Neuronal stem cell (in vitro differentiated cells): ENCODE measurements around the gene TPRN.

Experiments used
- DNase-seq: peaks from one replicate; pipeline ENCODE4 v3.0.0-alpha.2; 2013; ENCODE audit warnings: low spot score
- H2AFZ ChIP-seq: one replicate; pipeline ENCODE4 v1.6.1; 2013; ENCODE audit warnings: mild to moderate bottlenecking, low read length, inconsistent platforms
- H2AK5ac ChIP-seq: 2 replicates; pipeline ENCODE4 v1.6.1; 2013; ENCODE audit warnings: low read depth, mild to moderate bottlenecking, inconsistent platforms, low read length, moderate library complexity, mixed read lengths
- H2BK120ac ChIP-seq: 2 replicates; pipeline ENCODE4 v1.6.1; 2013; ENCODE audit warnings: low read depth, mild to moderate bottlenecking, inconsistent platforms, low read length, moderate library complexity, mixed read lengths
- H2BK12ac ChIP-seq: one replicate; pipeline ENCODE4 v1.6.1; 2013; ENCODE audit warnings: low read length, inconsistent platforms
- H2BK15ac ChIP-seq: 2 replicates; pipeline ENCODE4 v1.6.1; 2013; ENCODE audit warnings: mild to moderate bottlenecking, low read length, inconsistent platforms, mixed read lengths
- H2BK5ac ChIP-seq: one replicate; pipeline ENCODE4 v1.6.1; 2013; ENCODE audit warnings: inconsistent platforms, mild to moderate bottlenecking, low read length, moderate library complexity
- H3K14ac ChIP-seq: one replicate; pipeline ENCODE4 v1.6.1; 2013; ENCODE audit warnings: low read length, inconsistent platforms
- H3K18ac ChIP-seq: 2 replicates; pipeline ENCODE4 v1.6.1; 2013; ENCODE audit warnings: low read length, inconsistent platforms
- H3K23ac ChIP-seq: 2 replicates; pipeline ENCODE4 v1.6.1; 2013; ENCODE audit warnings: low read depth, mild to moderate bottlenecking, mixed read lengths, low read length, inconsistent platforms; ENCODE audit not compliant: poor library complexity
- H3K27ac ChIP-seq: replicated peaks from 3 replicates; pipeline ENCODE4 v1.5.1; 2013; ENCODE audit warnings: low read length, inconsistent platforms
- H3K27me3 ChIP-seq, 3 experiments: 2 replicates each; pipeline ENCODE4 v1.6.1; 2013; ENCODE audit warnings: low read length in 3 of 3, mild to moderate bottlenecking in 2 of 3, inconsistent platforms in 1 of 3, low read depth in 1 of 3, mixed read lengths in 1 of 3, moderate library complexity in 1 of 3; ENCODE audit not compliant: control insufficient read depth in 3 of 3, insufficient read depth in 3 of 3
- H3K36me3 ChIP-seq, 2 donors: replicated peaks in 1 of 2; 2 replicates each; pipeline ENCODE4 v1.6.1; 2013; ENCODE audit warnings: low read length in 2 of 2; ENCODE audit not compliant: control insufficient read depth in 2 of 2, insufficient read depth in 2 of 2
- H3K4ac ChIP-seq: 2 replicates; pipeline ENCODE4 v1.6.1; 2013; ENCODE audit warnings: inconsistent platforms, mild to moderate bottlenecking, low read length, moderate library complexity
- H3K4me1 ChIP-seq, 2 donors: 1 replicate in 1 of 2; 2 replicates in 1 of 2; pipeline ENCODE4 v1.6.1; 2013; ENCODE audit warnings: low read length in 2 of 2, low read depth in 1 of 2; ENCODE audit not compliant: control insufficient read depth in 2 of 2, insufficient read depth in 1 of 2
- H3K4me2 ChIP-seq: one replicate; pipeline ENCODE4 v1.6.1; 2013; ENCODE audit warnings: mild to moderate bottlenecking, low read length, inconsistent platforms; ENCODE audit not compliant: insufficient read depth, poor library complexity, severe bottlenecking
- H3K4me3 ChIP-seq, 2 donors: 2 replicates each; pipeline ENCODE4 v1.5.1; 2013; ENCODE audit warnings: low read length in 2 of 2, mild to moderate bottlenecking in 2 of 2, inconsistent platforms in 1 of 2, moderate library complexity in 1 of 2
- H3K79me1 ChIP-seq: one replicate; pipeline ENCODE4 v1.6.1; 2013; ENCODE audit warnings: low read depth, mild to moderate bottlenecking, inconsistent platforms, low read length, moderate library complexity
- H3K9ac ChIP-seq: one replicate; pipeline ENCODE4 v1.6.1; 2013; ENCODE audit warnings: mild to moderate bottlenecking, low read depth, low read length, inconsistent platforms; ENCODE audit not compliant: poor library complexity
- H3K9me3 ChIP-seq, 2 donors: replicated peaks in 1 of 2; 2 replicates each; pipeline versions ENCODE3 to v1.6.1; 2013; ENCODE audit warnings: low read length in 2 of 2, mild to moderate bottlenecking in 2 of 2, inconsistent platforms in 1 of 2, low read depth in 1 of 2, mixed read lengths in 1 of 2, moderate library complexity in 1 of 2; ENCODE audit not compliant: control insufficient read depth in 2 of 2, insufficient read depth in 1 of 2
- H4K8ac ChIP-seq: one replicate; pipeline ENCODE4 v1.6.1; 2013; ENCODE audit warnings: low read depth, mild to moderate bottlenecking, inconsistent platforms, low read length, moderate library complexity
- H4K91ac ChIP-seq: one replicate; pipeline ENCODE4 v1.6.1; 2013; ENCODE audit warnings: low read length, low read depth, mild to moderate bottlenecking, inconsistent platforms; ENCODE audit not compliant: poor library complexity
- WGBS, 2 donors: extraction: QIAGEN DNeasy Blood & Tissue Kit; methylation state at CpG; one replicate each; pipeline ENCODE4 v1.1.7; 2013; ENCODE audit warnings: missing lambda C conversion rate in 2 of 2, mixed read lengths in 1 of 2; ENCODE audit not compliant: insufficient read length in 2 of 2, insufficient replicate concordance in 1 of 2; ENCODE audit errors: extremely low coverage in 2 of 2; 5-methylcytosine and 5-hydroxymethylcytosine counted together

The TPRN gene

DNA sequence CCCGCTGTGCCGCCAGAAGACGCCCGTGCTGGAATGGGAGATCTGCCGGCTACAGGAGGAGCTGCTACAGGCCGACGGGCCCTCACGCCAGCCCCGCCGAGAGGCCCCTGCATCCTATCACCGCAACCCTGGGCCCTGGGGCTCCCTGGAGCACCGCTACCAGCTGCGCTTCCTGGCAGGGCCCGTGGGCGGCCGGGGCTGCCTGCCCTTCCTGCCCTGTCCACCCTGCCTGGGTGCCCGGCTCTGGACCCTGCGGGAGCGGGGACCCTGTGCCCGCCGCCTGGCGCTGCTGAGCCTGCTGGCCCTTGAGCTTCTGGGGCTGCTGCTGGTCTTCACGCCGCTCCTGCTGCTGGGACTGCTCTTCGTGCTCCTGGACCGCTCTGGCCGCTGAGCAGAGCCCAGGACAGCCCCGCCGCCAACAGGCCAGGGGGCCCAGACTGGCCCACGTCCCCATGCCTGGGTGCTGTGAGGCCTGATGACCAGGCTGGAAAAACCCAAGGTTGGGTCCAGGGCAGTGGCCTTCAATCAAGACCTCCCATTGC is 17.7 kb upstream of the TPRN start:
- peaks cover 11 to 30% of the 10 kb centered on the region in 2 donors for H3K36me3 ChIP-seq
- no peak overlapping the region for H2BK15ac ChIP-seq
- peak overlapping the region; percentile 65 for H4K8ac ChIP-seq
- no peak overlapping the region for H2AK5ac ChIP-seq
- DNase-seq = no peak
- H3K18ac ChIP-seq = no peak overlapping the region
- H3K9ac ChIP-seq = peak overlapping the region; percentile 21
- H3K79me1 ChIP-seq = peaks cover 15% of the 10 kb centered on the region
- no peak overlapping the region for H3K4ac ChIP-seq
- no peak overlapping the region for H2BK5ac ChIP-seq
- H4K91ac ChIP-seq = no peak overlapping the region
- H2BK12ac ChIP-seq = no peak overlapping the region
- peaks cover 8 to 15% of the 10 kb centered on the region in 2 donors for H3K4me1 ChIP-seq
- peak overlapping the region; percentile 80 for H3K23ac ChIP-seq
- no peak overlapping the region for H3K4me3 ChIP-seq
- H3K27ac ChIP-seq = no peak overlapping the region
- no peak overlapping the region for H3K4me2 ChIP-seq
- WGBS, 2 donors = no CpG with 5 or more reads among the region's 30 CpGs
- H2BK120ac ChIP-seq = no peak overlapping the region
- peaks cover 0 to 10% (median 3%) of the 10 kb centered on the region in 3 experiments for H3K27me3 ChIP-seq
- H2AFZ ChIP-seq = no peak overlapping the region
- no peak overlapping the region for H3K14ac ChIP-seq
- H3K9me3 ChIP-seq = no peaks in the 10 kb centered on the region

DNA sequence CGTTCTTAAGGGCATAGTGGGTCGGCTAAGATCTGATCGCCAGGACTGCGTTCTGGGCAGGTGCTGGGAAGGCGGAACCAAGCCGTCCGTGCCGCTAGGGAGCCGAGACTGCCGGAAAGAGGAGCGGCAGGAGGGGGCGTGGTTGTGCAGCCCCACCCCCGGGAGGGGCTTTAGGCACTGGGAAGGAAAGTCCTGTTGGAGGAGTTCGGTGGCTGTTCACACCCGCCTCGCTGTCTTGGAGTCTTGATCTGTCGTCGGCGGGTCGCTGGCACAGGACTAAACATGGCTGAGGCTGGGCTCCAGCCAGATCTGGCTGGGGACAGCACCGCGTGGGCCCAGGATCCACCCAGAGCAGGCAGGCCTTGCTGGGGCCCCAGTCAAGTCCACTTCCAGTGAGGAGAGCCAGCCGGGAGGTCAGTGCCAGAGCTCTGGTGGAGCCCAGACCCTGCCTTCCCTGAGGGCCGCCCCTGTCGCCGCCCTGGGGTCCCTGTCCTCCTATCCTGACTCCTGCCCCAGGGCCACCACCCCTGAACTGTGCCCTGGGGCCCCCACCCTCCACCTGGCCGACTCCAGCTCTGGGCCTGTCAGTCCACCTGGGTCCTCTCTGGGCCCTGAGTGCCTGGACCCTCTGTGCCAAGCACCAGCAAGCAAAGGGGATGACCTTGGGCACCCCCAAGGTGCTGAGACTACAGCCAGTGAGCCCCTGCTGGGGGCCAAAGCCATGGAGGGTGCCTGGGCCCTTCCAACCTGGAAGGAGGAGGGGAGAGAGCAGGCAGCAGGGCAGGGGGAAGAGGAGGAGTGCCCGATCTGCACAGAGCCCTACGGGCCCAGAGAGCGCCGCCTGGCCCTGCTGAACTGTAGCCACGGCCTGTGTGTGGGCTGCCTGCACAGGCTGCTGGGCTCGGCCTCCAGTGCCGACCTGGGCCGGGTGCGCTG is 17.0 kb upstream of the TPRN start:
- DNase-seq = no peak
- Histone ChIP-seq H3K4ac (no peak overlapping the region), H4K8ac (no peak overlapping the region), H2BK15ac (no peak overlapping the region), H3K27ac (no peak overlapping the region), H2BK12ac (peak overlapping the region; percentile 58), H4K91ac (no peak overlapping the region), H3K9ac (no peak overlapping the region), H2BK5ac (no peak overlapping the region), H3K79me1 (peaks cover 18% of the 10 kb centered on the region), H3K18ac (no peak overlapping the region), H3K4me3 (peak overlapping the region in 1 of 2 donors; percentile 40), H3K27me3 (peaks cover 0 to 5% (median 3%) of the 10 kb centered on the region in 3 experiments), H3K36me3 (peaks cover 17 to 36% of the 10 kb centered on the region in 2 donors), H2AFZ (no peak overlapping the region), H3K9me3 (no peaks in the 10 kb centered on the region), H3K14ac (no peak overlapping the region), H3K23ac (peak overlapping the region; percentile 80), H3K4me1 (peaks cover 3 to 9% of the 10 kb centered on the region in 2 donors), H2BK120ac (no peak overlapping the region), H3K4me2 (no peak overlapping the region), H2AK5ac (peak overlapping the region; percentile 56)
- no CpG with 5 or more reads among the region's 36 CpGs for WGBS, 2 donors

DNA sequence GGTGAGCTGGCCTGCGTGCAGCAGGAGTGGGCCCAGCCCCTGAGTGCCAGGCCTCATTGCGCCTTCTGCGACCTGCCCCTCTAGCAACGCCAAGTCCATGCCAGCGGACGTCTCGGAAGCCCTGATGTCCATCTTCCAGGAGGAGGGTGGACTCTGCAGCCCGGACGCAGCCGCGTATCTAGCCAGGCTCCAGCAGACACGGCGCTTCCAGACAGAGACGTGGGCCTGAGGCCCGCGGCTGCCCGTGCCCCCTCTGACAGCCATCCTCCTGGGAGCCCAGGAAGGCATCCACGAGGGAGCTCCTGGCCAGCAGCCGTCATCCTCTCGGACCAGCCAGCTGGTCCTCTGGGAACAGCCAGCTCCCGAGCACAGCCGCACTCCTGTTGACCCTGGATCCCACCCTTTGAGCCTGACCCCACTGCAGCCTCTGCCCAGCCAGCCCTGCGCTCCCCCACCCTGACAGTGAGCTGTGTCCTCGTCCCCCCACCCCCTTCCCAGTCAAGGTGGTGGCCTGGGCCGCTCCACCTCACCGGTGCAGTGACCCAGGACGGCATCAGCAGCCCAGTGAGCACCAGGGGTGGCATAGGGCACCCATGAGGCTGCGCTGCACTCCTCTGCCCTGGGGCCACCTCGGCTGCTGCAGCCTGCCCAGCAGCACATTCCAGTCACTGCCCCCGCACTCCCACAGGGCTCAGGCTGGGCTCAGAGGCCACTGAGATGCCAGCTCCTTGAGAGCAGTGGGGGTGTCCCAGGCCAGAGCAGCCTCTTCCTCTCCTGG is 15.8 kb upstream of the TPRN start:
- H3K23ac ChIP-seq = no peak overlapping the region
- no peak overlapping the region for H3K4me2 ChIP-seq
- no peak overlapping the region for H3K27ac ChIP-seq
- no peak overlapping the region for H3K9ac ChIP-seq
- no peak overlapping the region for H2BK5ac ChIP-seq
- H2BK12ac ChIP-seq = no peak overlapping the region
- no peaks in the 10 kb centered on the region for H3K9me3 ChIP-seq
- no peak overlapping the region for H2BK120ac ChIP-seq
- H2AK5ac ChIP-seq = no peak overlapping the region
- H3K4me3 ChIP-seq = no peak overlapping the region
- no peak overlapping the region for H2AFZ ChIP-seq
- no peak overlapping the region for H3K4ac ChIP-seq
- DNase-seq = no peak
- no peak overlapping the region for H2BK15ac ChIP-seq
- WGBS, 2 donors = no CpG with 5 or more reads among the region's 30 CpGs
- H4K8ac ChIP-seq = no peak overlapping the region
- H3K79me1 ChIP-seq = peaks cover 20% of the 10 kb centered on the region
- H3K14ac ChIP-seq = no peak overlapping the region
- peaks cover 17 to 46% of the 10 kb centered on the region in 2 donors for H3K36me3 ChIP-seq
- H3K27me3 ChIP-seq = no peaks in the 10 kb centered on the region
- H4K91ac ChIP-seq = no peak overlapping the region
- H3K4me1 ChIP-seq = peaks cover 2 to 8% of the 10 kb centered on the region in 2 donors
- no peak overlapping the region for H3K18ac ChIP-seq
